ENCODE measurements around the gene CXXC4.

The CXXC4 gene

DNA sequence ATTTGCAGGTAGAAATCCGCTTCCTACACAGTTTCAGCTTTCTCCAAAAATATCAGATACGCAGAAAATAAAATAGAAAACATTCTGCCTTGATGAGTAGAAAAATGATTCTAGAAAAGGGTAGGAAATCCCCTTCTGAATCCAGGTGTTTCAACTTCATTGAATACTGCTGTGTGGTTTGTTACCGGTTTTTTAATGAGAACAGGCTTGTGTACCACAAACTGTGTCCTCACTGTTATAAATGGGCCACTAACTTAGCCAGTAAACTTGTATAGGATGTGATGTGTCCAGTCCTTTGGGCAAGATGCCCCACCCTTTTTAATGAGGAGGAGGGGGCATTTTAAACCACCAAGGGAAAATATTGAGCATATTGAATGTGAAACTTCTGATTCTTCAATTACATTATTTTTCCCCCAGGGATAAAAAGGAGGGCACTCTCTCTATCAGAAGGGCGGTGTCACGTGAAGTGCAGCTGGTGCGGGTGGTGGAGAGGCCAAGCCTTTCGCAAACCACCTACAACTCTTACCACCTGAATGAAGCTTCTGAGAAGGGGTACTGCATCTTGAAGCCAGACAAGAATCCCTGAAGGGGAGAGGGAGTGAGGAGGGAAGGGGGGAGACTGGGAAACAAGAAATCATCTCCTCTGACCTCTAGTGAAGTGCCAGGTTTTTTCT, 4.5 kb downstream of the CXXC4 start:
- in situ Hi-C loops (cut with MboI; ENCODE audit: low sequenced_read_pairs) = no loop called here

DNA sequence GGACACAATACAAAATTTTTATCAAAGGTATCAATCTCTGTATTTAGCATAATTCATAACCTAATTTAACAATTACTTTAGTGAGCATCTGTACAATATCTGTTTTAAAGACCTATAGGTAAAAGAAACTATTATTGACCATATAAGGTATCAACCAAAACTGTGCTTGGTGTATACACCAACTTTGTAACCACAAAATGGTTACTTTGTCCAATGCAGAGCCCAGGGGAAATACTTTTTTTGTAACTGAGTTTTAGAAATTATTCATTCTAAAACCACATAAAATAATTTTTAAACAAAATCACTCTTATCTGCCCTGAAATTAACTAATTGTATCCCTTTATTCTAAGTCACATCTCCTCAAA, 5.0 kb downstream of the CXXC4 start:
- in situ Hi-C loops (cut with MboI; ENCODE audit: low sequenced_read_pairs) = no loop called here

DNA sequence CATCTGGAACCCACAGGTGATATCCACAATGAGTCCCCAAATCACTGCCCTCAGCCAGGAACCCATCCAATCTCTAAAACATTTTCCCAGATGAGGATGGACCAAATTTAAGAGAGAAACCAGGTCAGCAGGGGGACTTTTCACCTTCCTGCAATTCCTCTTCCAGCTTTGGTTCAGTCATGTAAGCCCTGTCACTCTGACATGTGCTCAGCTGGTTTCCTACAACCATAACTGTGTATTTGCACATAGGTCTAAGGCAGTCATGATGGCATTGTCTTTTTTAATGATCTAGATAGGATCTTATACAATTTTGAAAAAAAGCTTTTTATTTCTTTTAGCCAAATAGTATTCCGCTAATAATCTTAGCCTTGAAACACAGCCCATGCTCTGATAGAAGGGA, 6.5 kb downstream of the CXXC4 start:
- in situ Hi-C loops (cut with MboI; ENCODE audit: low sequenced_read_pairs) = no loop called here

DNA sequence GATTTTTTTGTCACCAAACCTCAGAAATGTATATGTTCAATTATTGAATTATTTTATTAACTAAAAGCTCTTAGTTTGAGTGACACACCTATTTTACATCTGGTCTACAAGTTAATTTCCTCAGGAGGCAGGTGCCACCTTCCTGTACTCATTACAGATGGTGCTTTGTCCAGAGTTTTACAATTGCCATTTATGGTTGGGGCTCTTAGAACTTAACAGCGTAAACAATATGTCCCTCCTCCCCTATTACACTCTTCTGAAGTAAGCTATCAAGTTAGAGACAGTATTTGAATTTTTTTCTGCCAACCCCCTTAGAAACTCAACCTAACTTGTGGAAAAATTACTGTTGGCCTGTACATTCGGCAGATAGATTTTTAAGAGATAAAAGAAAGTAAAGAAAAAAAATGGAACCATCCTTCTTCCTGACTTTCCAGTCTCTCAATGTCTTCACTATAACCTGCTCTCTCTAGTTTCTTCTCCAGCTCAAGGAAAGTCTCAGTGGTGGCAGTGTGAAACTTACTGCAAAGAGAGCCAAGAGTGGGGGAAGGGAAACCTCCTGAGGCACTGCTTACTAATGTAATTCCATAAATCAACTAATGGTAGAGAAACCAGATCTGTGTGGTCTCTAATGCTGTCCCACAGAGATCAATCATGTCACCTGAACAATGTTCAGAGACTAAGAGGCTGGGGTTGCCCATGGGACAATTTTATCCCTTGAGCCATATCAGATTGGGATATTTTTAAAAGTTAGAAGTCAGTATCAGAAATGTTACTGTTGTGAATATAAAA, 7.8 kb downstream of the CXXC4 start:
- in situ Hi-C loops (cut with MboI; ENCODE audit: low sequenced_read_pairs) = no loop called here

GRCh38 chr4:104475652-104476051, 19.0 kb downstream of the CXXC4 start:
- in situ Hi-C loops (cut with MboI; ENCODE audit: low sequenced_read_pairs) = no loop called here

GRCh38 chr4:104472766-104473165, 21.9 kb downstream of the CXXC4 start:
- in situ Hi-C loops (cut with MboI; ENCODE audit: low sequenced_read_pairs) = no loop called here

DNA sequence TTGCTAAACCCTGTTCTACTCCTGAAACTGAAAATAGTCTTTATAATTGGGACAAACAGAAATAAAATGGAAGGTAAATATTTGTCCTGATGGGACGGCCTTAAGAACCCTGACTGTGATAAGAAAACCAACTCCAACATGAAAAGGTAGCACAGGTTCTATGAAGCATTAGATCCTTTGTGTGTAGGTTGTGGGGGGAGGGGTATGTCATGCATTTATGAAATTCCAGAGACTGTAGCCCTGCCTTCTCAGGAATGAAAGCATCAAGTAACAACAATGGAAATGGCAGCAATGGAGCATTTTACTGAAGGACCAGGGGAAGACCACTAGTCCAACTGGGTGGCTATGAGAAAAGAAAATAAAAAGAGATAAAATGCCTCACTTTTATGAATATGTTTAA, 23.9 kb downstream of the CXXC4 start:
- in situ Hi-C loops (cut with MboI; ENCODE audit: low sequenced_read_pairs) = no loop called here

DNA sequence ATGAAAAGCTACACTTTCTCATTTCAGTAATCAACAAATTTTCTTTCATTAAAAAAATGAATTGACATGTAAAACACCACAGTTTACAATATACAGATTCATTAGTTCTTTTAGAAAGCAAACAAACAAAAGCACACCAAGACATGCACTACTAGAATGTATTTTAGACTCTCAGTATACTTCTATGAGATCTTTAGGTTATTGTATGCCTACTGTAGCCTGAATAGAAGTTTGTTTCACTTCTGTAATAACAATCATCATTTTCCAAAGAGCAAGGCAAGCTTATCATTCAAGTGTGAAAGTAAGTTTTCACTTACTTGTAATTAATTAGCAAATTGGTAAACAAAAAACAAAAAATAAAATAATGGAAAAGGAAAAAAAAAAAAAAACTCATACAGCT, 24.9 kb downstream of the CXXC4 start:
- in situ Hi-C loops (cut with MboI; ENCODE audit: low sequenced_read_pairs) = no loop called here

DNA sequence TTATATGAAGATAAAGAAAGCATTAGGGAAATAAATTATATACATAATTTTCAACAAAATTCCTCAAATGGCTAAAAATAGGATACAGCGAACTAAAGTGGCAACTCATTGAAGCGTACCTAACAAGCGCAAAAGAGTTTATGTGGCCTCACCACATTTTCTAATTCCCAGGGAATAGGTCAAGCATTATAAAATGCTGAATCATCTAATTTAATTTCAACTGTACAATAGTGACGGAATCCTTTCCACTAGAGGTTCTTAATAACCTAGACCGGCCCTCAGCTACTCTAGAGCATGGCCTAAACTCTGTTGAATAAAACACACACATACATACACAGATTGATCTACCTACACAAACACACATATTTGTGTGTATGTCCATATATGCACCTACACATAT, 29.1 kb downstream of the CXXC4 start:
- in situ Hi-C loops (cut with MboI; ENCODE audit: low sequenced_read_pairs) = no loop called here

- in situ Hi-C loops (cut with MboI; ENCODE audit: low sequenced_read_pairs) = no loop called here
Measured at GRCh38 chr4:104465201-104465600, 29.5 kb downstream of the CXXC4 start.

- in situ Hi-C loops (cut with MboI; ENCODE audit: low sequenced_read_pairs) = no loop called here
Measured at GRCh38 chr4:104462641-104463040, 32.1 kb downstream of the CXXC4 start.

DNA sequence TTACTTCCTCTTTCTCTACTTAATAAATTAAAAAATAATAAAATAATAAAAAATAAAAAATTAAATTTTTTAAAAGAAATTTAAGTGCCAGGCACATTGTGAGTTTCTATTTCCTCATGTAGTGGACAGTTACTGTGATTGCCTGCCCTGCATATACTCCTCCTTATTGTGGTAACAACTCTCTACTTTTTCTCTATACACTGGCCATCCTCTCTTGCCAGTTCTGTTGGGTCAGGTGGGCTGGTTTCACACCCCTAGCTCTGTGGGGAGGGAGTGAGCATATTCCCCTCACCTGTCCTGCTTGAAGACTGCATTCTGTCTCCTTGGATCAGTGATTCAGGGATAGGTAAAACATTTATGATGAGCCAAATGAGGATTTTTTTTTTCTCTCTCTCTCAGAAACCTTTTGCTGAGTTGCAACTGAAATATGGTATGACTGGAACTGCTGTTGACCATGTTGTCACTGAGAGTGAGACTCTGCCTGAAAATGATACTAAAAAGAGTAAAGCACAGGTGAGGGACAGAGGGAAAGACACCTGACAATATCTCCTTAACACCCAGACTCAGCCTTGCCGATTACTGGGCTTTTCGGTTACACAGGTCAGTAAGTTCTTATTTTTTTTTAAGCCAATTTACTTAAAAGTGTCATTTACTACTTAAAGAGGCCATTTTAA, 37.2 kb downstream of the CXXC4 start:
- in situ Hi-C loops (cut with MboI; ENCODE audit: low sequenced_read_pairs) = no loop called here

- in situ Hi-C loops (cut with MboI; ENCODE audit: low sequenced_read_pairs) = no loop called here
Measured at GRCh38 chr4:104451573-104451972, 43.1 kb downstream of the CXXC4 start.

- in situ Hi-C loops (cut with MboI; ENCODE audit: low sequenced_read_pairs) = no loop called here
Measured at GRCh38 chr4:104449537-104449936, 45.2 kb downstream of the CXXC4 start.

- in situ Hi-C loops (cut with MboI; ENCODE audit: low sequenced_read_pairs) = no loop called here
Measured at GRCh38 chr4:104447294-104447693, 47.4 kb downstream of the CXXC4 start.

DNA sequence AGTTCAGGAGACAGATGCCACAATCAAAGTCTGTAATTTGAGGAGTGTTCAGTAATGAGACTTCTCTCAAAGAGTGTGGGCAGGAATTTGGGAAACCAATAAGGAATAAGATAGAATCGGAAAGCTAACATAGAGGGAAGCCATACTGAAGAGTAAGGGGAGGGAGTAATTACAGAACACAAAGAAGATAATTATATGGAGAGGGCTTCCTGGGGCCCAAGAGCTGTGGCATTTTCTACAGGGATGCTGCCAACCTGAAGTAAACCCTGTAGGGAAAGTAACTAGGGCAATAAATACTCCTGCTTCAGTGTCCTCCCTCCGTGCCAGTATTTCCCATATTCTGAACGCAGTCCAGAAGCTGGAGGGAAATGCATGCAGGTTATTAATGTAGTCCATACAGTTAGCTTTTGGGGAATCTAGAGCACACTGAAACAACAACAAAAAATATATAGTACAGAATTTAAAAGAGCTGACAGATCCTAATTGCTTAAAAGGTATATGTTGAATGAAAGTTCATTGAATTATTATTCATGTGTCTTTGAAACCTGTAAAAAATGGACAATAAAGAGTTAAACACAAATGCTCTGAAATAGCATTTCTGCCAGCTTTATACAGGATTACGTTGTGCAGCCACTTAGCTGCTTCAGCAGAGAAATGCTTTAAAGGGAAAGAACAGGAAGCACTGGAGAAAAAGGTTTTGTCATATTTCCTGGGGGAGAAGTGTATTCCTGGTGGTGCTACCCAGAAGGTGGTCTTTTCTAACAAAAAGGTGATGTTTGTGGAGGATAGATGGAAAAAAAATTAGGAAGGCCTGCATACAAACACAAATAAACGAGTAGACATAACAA, 48.0 kb downstream of the CXXC4 start:
- in situ Hi-C loops (cut with MboI; ENCODE audit: low sequenced_read_pairs) = no loop called here

GRCh38 chr4:104444685-104445084, 50.0 kb downstream of the CXXC4 start:
- in situ Hi-C loops (cut with MboI; ENCODE audit: low sequenced_read_pairs) = no loop called here

DNA sequence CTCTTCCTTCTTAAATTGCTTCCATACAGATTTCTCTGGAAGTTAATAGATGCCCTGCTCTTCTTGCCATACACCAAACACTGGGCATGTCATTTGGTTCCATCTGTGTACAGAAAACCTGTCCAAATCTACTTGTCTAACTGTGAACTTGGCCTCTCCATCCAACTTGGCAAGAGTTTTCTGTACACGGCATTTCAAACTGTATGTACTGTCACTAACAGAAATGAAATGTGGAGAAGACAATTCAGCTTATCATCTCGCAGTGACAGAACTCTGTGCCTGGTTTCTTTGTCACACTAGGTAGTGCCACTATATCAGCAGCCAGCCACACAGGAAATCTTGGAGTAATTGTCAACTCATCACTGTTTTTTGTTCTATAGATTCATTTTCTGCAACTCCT, 58.2 kb downstream of the CXXC4 start:
- in situ Hi-C loops (cut with MboI; ENCODE audit: low sequenced_read_pairs) = no loop called here

DNA sequence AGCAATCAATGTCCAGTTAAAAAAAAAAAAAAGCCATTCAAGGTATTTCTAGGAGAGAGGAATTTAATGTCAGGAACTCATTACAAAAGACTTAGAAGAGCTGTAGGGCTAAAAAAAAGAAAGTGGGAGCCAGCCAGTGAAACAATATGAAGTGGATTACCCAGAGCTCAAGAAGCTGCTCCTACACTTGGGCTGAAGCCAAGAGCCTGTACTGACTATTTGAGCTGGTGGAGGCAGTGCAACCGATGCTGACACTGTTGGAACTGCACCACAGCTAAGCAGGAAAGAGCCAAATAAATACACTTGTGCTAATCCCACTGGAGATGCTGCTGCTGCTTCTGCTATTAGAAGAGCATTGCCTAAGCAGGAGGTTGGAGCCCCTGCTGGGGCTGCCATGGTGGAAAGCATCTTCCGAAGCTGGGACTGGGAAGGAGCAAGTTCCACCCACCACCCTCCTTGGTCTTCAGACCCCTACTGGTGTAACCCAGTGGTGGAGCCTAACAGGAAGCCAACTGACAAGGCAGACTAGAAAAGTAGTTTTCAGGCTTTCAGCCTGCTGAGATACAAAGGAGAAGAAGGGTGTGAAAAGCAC, 65.4 kb downstream of the CXXC4 start:
- in situ Hi-C loops (cut with MboI; ENCODE audit: low sequenced_read_pairs) = no loop called here

DNA sequence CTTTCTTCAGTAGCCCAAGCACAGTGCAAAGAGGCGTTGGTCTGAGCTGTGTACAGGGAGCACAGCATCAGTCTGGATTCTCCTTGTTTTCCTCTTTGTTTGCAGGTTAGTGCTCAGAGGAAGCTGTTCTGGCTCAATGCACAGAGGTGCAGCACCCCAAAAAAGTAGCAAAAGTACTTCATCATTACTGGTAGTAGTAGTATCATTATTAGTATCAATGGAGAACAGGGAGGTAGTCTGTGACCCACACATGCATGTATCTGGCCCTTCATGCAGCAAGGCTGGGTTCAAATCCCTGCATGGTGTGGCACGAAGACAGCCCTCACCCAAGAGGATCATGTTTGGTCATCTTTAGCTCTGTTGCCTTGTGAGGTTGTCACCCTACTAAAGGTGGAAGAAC, 68.7 kb downstream of the CXXC4 start:
- in situ Hi-C loops (cut with MboI; ENCODE audit: low sequenced_read_pairs) = no loop called here

DNA sequence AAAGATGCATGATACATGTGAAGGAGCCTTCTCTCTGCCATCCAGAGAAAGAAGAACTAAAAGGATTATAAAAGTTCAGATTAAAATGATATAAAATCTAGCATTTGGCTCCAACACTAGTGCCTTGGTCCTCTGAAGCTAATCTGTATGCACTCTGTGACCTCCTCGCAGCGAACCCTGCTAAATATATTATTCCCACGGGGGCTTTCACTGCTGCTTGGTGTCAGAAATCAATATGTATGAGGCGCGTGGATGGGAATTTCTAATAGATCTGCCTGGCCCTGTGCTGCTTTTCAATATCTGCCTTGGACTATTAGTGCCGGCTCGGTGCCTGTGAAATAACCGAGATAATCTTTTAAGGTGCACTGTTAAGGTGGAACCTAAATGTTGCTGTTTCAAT, 69.7 kb downstream of the CXXC4 start:
- in situ Hi-C loops (cut with MboI; ENCODE audit: low sequenced_read_pairs) = no loop called here
